Measurements from ENCODE around the gene MBD2. TPM values are rescaled to one million over a fixed set of nuclear protein-coding genes. Genes with fewer than 3 reads are reported as not detected.

MBD2 gene
- total RNA-seq, 3 donors from 2014 or later: 83.3 to 108 (median 106) TPM

GRCh38 chr18:54240629-54241107 lies 16.2 kb upstream of the MBD2 start:
- DNase-seq: no peak
- intact Hi-C loops (cut with DNase I, micrococcal nuclease): no loop called here
- H3K36me3 ChIP-seq (ENCODE audit: low read depth): no peaks in the 10 kb centered on the region
- no peak overlapping the region for H3K4me3 ChIP-seq
- no peak for ATAC-seq
- no peaks in the 10 kb centered on the region for H3K4me1 ChIP-seq (ENCODE audit: low read depth)
- no peaks in the 10 kb centered on the region for H3K9me3 ChIP-seq
- TF ChIP-seq, protein P1, sequence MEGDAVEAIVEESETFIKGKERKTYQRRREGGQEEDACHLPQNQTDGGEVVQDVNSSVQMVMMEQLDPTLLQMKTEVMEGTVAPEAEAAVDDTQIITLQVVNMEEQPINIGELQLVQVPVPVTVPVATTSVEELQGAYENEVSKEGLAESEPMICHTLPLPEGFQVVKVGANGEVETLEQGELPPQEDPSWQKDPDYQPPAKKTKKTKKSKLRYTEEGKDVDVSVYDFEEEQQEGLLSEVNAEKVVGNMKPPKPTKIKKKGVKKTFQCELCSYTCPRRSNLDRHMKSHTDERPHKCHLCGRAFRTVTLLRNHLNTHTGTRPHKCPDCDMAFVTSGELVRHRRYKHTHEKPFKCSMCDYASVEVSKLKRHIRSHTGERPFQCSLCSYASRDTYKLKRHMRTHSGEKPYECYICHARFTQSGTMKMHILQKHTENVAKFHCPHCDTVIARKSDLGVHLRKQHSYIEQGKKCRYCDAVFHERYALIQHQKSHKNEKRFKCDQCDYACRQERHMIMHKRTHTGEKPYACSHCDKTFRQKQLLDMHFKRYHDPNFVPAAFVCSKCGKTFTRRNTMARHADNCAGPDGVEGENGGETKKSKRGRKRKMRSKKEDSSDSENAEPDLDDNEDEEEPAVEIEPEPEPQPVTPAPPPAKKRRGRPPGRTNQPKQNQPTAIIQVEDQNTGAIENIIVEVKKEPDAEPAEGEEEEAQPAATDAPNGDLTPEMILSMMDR (IDR thresholded peaks at IDR 0.05): no peak

GRCh38 chr18:54239601-54240000 lies 15.1 kb upstream of the MBD2 start:
- Histone ChIP-seq H3K36me3 (ENCODE audit: low read depth) (no peaks in the 10 kb centered on the region), H3K9me3 (no peaks in the 10 kb centered on the region), H3K4me1 (ENCODE audit: low read depth) (no peaks in the 10 kb centered on the region), H3K4me3 (no peak overlapping the region)
- ATAC-seq: no peak
- TF ChIP-seq, protein P1 (IDR thresholded peaks at IDR 0.05): no peak
- intact Hi-C loops (cut with DNase I, micrococcal nuclease): no loop called here
- no peak for DNase-seq

DNA sequence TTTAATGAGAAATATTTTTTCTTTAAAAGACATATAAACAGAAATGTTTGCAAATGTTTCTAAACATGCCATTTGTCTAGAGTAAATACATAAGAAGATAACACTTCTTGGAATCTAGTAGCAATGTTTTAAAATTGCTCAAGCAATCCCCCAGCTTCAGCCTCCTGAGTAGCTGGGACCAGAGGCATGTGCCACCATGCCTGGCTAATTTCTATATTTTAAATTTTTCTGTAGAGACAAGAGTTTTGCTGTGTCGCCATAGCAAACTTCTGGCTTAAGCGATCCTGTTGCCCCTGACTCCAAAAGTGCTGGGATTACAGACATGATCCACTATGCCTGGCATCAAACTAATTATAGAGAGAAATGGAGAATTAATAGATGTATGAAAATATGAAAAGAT lies 14.6 kb upstream of the MBD2 start:
- intact Hi-C loops (cut with DNase I, micrococcal nuclease): no loop called here
- H3K36me3 ChIP-seq (ENCODE audit: low read depth): no peaks in the 10 kb centered on the region
- TF ChIP-seq, protein P1 (IDR thresholded peaks at IDR 0.05): no peak
- no peak for DNase-seq
- no peak overlapping the region for H3K4me3 ChIP-seq
- no peak for ATAC-seq
- H3K9me3 ChIP-seq: no peaks in the 10 kb centered on the region
- H3K4me1 ChIP-seq (ENCODE audit: low read depth): no peaks in the 10 kb centered on the region

DNA sequence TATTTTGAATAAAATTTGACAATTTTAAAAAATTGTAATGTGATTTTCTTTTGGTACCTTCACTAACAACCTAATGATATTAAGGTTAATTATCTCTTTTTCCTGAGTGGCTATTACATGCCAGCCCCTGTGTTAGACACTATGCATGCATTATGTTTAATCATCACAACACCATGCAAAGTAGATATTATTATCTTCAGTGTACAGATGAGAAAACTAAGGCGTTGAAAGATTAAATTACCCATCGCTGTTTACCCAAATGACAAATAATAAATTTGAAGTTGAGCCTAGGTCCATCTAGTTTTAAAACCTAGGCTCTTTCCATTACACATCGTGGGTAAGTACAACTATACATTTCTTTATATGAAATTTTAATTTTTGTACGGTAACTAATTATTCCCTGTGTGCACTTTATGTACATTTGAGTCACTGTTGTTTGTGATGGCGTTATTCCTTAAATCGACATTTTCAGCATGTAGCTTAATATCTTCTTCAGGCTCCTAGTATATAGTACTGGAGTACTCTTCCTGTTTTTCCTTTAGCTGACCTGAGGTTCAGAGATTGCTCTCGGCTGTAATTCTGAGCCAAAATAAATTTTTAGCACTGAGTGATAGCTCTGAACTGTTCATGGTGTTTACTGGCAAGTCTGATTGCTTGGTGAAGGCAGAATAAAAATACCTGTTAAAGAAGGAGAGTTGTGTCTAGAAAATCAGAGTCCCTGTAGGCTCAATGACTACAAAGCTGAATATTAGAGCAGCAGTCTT lies 13.9 kb upstream of the MBD2 start:
- Histone ChIP-seq H3K4me3 (no peak overlapping the region), H3K9me3 (no peaks in the 10 kb centered on the region), H3K36me3 (ENCODE audit: low read depth) (no peaks in the 10 kb centered on the region), H3K4me1 (ENCODE audit: low read depth) (no peaks in the 10 kb centered on the region)
- ATAC-seq (no peak), DNase-seq (no peak)
- intact Hi-C loops (cut with DNase I, micrococcal nuclease): no loop called here
- TF ChIP-seq, protein P1 (IDR thresholded peaks at IDR 0.05): no peak

DNA sequence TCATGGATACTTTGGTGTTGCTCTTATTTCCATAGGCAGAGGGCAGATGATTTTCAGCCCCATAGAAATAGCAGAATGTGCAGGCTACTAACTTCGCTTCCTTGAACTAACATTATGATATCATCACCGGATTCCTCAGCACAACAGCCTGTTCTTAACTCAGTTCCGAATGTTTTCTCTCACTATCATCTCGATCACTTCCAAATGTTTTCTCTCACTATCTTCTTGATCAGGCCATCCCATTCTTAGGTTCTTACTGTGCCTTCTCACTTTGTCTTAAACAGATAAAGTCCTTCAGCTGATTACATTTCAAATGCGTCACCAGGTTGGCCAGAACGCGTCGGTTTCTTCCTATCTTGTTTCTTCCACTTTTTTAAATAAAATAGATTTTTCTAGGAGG lies 11.4 kb upstream of the MBD2 start:
- ATAC-seq (no peak), DNase-seq (no peak)
- no peaks in the 10 kb centered on the region for H3K4me1 ChIP-seq (ENCODE audit: low read depth)
- no peak overlapping the region for H3K4me3 ChIP-seq
- intact Hi-C loops (cut with DNase I, micrococcal nuclease): no loop called here
- no peaks in the 10 kb centered on the region for H3K36me3 ChIP-seq (ENCODE audit: low read depth)
- TF ChIP-seq, protein P1 (IDR thresholded peaks at IDR 0.05): no peak
- no peaks in the 10 kb centered on the region for H3K9me3 ChIP-seq
